MM.1S (cell line): Measurements from ENCODE around the gene SMOC2.

Experiments used
- DNase-seq: peaks from one replicate; pipeline ENCODE4 v3.0.0-alpha.2; 2015
- H2AFZ ChIP-seq: fragments of 300-600 bp; sonication (generic); 2 replicates; pipeline ENCODE4 v1.6.0; 2016; ENCODE audit warnings: antibody characterized with exemption, low read length
- H3F3A ChIP-seq: fragments of 300-600 bp; sonication (generic); 2 replicates; pipeline ENCODE4 v1.6.1; 2016; ENCODE audit warnings: mild to moderate bottlenecking, antibody characterized with exemption, low read length, moderate library complexity, mixed read lengths; ENCODE audit not compliant: insufficient read depth
- H3K27ac ChIP-seq: fragments of 300-600 bp; sonication (generic); 2 replicates; pipeline ENCODE4 v1.5.1; 2016; ENCODE audit warnings: mild to moderate bottlenecking, low read length
- H3K27me3 ChIP-seq: fragments of 300-600 bp; sonication (generic); replicated peaks from 2 replicates; pipeline ENCODE4 v1.6.0; 2016; ENCODE audit warnings: low read length; ENCODE audit not compliant: insufficient read depth
- H3K36me3 ChIP-seq: fragments of 300-600 bp; sonication (generic); replicated peaks from 2 replicates; pipeline ENCODE4 v1.6.1; 2016; ENCODE audit warnings: mild to moderate bottlenecking, low read length, mixed read lengths; ENCODE audit not compliant: insufficient read depth
- H3K4me1 ChIP-seq: fragments of 300-600 bp; sonication (generic); 2 replicates; pipeline ENCODE4 v1.6.1; 2016; ENCODE audit warnings: low read length, mixed read lengths
- H3K4me2 ChIP-seq: fragments of 300-600 bp; sonication (generic); 2 replicates; pipeline ENCODE4 v1.6.0; 2016; ENCODE audit warnings: low read depth, low read length
- H3K4me3 ChIP-seq: fragments of 300-600 bp; sonication (generic); 2 replicates; pipeline ENCODE4 v1.5.1; 2016; ENCODE audit warnings: low read length, mixed read lengths
- H3K79me2 ChIP-seq: fragments of 300-600 bp; sonication (generic); 2 replicates; pipeline ENCODE4 v1.6.1; 2016; ENCODE audit warnings: mixed run types, low read length, mixed read lengths
- H3K9ac ChIP-seq: fragments of 300-600 bp; sonication (generic); 2 replicates; pipeline ENCODE4 v1.6.1; 2016; ENCODE audit warnings: low read length, mixed read lengths
- H3K9me2 ChIP-seq: fragments of 300-600 bp; sonication (generic); replicated peaks from 2 replicates; pipeline ENCODE4 v1.6.1; 2016; ENCODE audit warnings: mild to moderate bottlenecking, low read length, mixed read lengths; ENCODE audit not compliant: insufficient read depth
- H3K9me3 ChIP-seq: fragments of 300-600 bp; sonication (generic); replicated peaks from 2 replicates; pipeline ENCODE4 v1.6.1; 2016; ENCODE audit warnings: mild to moderate bottlenecking, low read length, mixed read lengths; ENCODE audit not compliant: insufficient read depth
- H4K20me1 ChIP-seq: fragments of 300-600 bp; sonication (generic); 2 replicates; pipeline ENCODE4 v1.6.1; 2016; ENCODE audit warnings: mild to moderate bottlenecking, low read length, moderate library complexity, mixed read lengths; ENCODE audit not compliant: insufficient read depth
- EZH2 ChIP-seq: fragments of 300-600 bp; sonication (generic); optimal IDR thresholded peaks from 2 replicates; pipeline ENCODE3; 2017; ENCODE audit warnings: low read depth, mild to moderate bottlenecking, antibody characterized with exemption, low read length, mixed read lengths
- EZH2phosphoT487 ChIP-seq: fragments of 300-600 bp; sonication (generic); IDR thresholded peaks from 2 replicates; pipeline ENCODE4 v1.6.1; 2018; ENCODE audit warnings: antibody characterized with exemption, low read length
- TF ChIP-seq, protein P1 (sequence below): fragments of 300-600 bp; sonication (generic); IDR thresholded peaks from 2 replicates; pipeline ENCODE4 v1.5.1; 2016; ENCODE audit warnings: antibody characterized with exemption, low read length, mixed read lengths

Gene SMOC2

DNA sequence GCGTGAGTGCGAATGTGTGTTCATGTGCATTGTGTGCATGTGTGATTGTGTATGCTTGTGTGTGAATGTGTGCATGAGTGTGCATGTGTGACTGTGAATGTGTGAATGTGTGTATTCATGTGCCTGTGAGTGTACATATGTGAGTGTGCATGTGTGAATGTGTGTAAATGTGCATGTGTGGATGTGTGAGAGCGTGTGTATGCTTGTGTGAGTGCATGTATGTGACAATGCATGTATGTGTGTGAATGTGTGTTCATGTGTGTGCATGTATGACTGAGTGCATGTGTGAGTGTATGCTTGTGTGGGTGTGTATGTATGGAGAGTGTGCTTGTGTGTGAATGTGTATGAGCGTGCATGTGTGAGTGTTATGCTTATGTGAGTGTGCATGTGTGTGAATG, 77.4 kb downstream of the SMOC2 start:
- Histone ChIP-seq H3K79me2 (no peaks in the 10 kb centered on the region), H3K36me3 (no peaks in the 10 kb centered on the region), H3K9me2 (no peaks in the 10 kb centered on the region), H3K4me3 (no peak overlapping the region), H3K9ac (no peak overlapping the region), H4K20me1 (no peaks in the 10 kb centered on the region), H2AFZ (no peak overlapping the region), H3K4me1 (no peaks in the 10 kb centered on the region), H3K27me3 (no peaks in the 10 kb centered on the region), H3F3A (no peaks in the 10 kb centered on the region), H3K9me3 (no peaks in the 10 kb centered on the region), H3K4me2 (no peak overlapping the region), H3K27ac (no peak overlapping the region)
- TF ChIP-seq EZH2 = no peak
- no peak for TF ChIP-seq EZH2phosphoT487
- TF ChIP-seq, protein P1, sequence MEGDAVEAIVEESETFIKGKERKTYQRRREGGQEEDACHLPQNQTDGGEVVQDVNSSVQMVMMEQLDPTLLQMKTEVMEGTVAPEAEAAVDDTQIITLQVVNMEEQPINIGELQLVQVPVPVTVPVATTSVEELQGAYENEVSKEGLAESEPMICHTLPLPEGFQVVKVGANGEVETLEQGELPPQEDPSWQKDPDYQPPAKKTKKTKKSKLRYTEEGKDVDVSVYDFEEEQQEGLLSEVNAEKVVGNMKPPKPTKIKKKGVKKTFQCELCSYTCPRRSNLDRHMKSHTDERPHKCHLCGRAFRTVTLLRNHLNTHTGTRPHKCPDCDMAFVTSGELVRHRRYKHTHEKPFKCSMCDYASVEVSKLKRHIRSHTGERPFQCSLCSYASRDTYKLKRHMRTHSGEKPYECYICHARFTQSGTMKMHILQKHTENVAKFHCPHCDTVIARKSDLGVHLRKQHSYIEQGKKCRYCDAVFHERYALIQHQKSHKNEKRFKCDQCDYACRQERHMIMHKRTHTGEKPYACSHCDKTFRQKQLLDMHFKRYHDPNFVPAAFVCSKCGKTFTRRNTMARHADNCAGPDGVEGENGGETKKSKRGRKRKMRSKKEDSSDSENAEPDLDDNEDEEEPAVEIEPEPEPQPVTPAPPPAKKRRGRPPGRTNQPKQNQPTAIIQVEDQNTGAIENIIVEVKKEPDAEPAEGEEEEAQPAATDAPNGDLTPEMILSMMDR = no peak
- DNase-seq = no peak

DNA sequence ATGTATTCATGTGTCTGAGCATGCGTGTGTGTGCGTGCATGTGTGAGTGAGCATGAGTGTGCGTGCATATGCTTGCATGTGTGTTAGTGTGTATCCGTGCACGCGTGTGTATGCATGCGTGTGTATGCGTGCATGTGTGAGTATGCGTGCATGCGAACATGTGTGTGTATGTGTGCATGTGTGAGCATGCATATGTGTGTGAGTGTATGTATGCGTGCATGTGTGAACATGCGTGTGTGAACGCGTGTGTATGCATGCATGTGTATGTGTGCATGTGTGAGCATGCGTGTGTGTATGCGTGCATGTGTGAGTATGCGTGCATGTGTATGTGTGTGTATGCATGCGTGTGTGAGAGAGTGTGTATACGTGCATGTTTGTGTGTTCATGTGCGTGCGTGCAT, 77.9 kb downstream of the SMOC2 start:
- Histone ChIP-seq H3K9ac (no peak overlapping the region), H3K4me2 (no peak overlapping the region), H3K27me3 (no peaks in the 10 kb centered on the region), H2AFZ (no peak overlapping the region), H3F3A (no peaks in the 10 kb centered on the region), H3K36me3 (no peaks in the 10 kb centered on the region), H3K79me2 (no peaks in the 10 kb centered on the region), H4K20me1 (no peaks in the 10 kb centered on the region), H3K9me2 (no peaks in the 10 kb centered on the region), H3K9me3 (no peaks in the 10 kb centered on the region), H3K27ac (no peak overlapping the region), H3K4me3 (no peak overlapping the region), H3K4me1 (no peaks in the 10 kb centered on the region)
- TF ChIP-seq, protein P1 = no peak
- no peak for TF ChIP-seq EZH2phosphoT487
- TF ChIP-seq EZH2 = no peak
- no peak for DNase-seq

DNA sequence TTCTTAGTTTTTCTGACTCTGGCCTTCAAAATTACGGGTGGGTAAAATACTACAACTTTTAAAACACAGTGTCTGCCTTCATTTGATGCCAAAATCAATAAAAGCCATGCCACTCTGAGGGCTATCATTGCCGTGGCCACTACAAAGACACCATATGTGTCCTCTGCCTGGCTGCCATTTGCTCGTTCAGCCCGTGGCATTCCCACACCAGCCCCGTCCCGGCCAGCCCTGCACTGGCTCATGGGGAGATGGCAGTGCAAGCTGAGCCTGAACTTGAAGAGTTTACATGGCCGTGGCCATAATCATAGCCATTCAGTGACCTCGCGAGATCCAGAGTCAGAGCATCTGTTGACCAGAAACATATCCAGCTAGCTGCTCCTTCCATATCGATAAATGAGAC, 79.2 kb downstream of the SMOC2 start:
- no peak for DNase-seq
- H3K9me2 ChIP-seq = no peaks in the 10 kb centered on the region
- H3K4me3 ChIP-seq = no peak overlapping the region
- H3K4me2 ChIP-seq = no peak overlapping the region
- TF ChIP-seq EZH2phosphoT487 (no peak), EZH2 (no peak)
- TF ChIP-seq, protein P1 = no peak
- H3K27ac ChIP-seq = no peak overlapping the region
- H4K20me1 ChIP-seq = no peaks in the 10 kb centered on the region
- H3K4me1 ChIP-seq = no peaks in the 10 kb centered on the region
- no peaks in the 10 kb centered on the region for H3K27me3 ChIP-seq
- H3F3A ChIP-seq = no peaks in the 10 kb centered on the region
- no peak overlapping the region for H3K9ac ChIP-seq
- no peaks in the 10 kb centered on the region for H3K36me3 ChIP-seq
- H3K9me3 ChIP-seq = no peaks in the 10 kb centered on the region
- H2AFZ ChIP-seq = no peak overlapping the region
- no peaks in the 10 kb centered on the region for H3K79me2 ChIP-seq
